Heart right ventricle (tissue), 16 donors: ENCODE data around the gene CD3G. TPM values are rescaled to one million over a fixed set of nuclear protein-coding genes. Genes with fewer than 3 reads are reported as not detected.
A peak's percentile ranks its signal among the peaks of the same experiment; 100 is the strongest.

Experiments used
- ATAC-seq, 8 donors: fragments of 200-7000 bp; cut with Tn5 transposase; one replicate each; pipeline ENCODE4 v1.9.1; 2020; ENCODE audit warnings: mild to moderate bottlenecking in 8 of 8, moderate library complexity in 8 of 8, moderate number of reproducible peaks in 1 of 8
- DNase-seq, 2 donors: peaks; one replicate each; pipeline ENCODE4 v3.0.0-alpha.2; 2020
- H3K27ac ChIP-seq, 10 donors: fragments of 200-600 bp; sonication (generic) in 2 of 10; one replicate each; pipeline versions ENCODE4 v1.5.0 to v1.8.0; 2020 to 2022; ENCODE audit warnings: mild to moderate bottlenecking in 3 of 10
- H3K27me3 ChIP-seq, 7 donors: fragments of 200-600 bp; one replicate each; pipeline ENCODE4 v1.8.0; 2021 to 2022; ENCODE audit warnings: mild to moderate bottlenecking in 2 of 7
- H3K36me3 ChIP-seq, 9 donors: fragments of 200-600 bp; sonication (generic) in 1 of 9; one replicate each; pipeline versions ENCODE4 v1.5.0 to v1.8.0; 2020 to 2022; ENCODE audit warnings: mild to moderate bottlenecking in 2 of 9
- H3K4me1 ChIP-seq, 9 donors: fragments of 200-600 bp; sonication (generic) in 1 of 9; one replicate each; pipeline versions ENCODE4 v1.5.0 to v1.8.0; 2020 to 2022; ENCODE audit warnings: mild to moderate bottlenecking in 4 of 9
- H3K4me3 ChIP-seq, 10 donors: fragments of 200-600 bp; sonication (generic) in 2 of 10; one replicate each; pipeline versions ENCODE4 v1.5.0 to v1.8.0; 2020 to 2022; ENCODE audit warnings: mild to moderate bottlenecking in 7 of 10, moderate library complexity in 2 of 10
- H3K9me3 ChIP-seq, 11 donors: fragments of 200-600 bp in 10 of 11; sonication (generic) in 2 of 11; one replicate each; pipeline versions ENCODE4 v1.5.0 to v1.8.0; 2013 to 2022; ENCODE audit warnings: mild to moderate bottlenecking in 2 of 11, control low read depth in 1 of 11, moderate library complexity in 1 of 11
- CTCF ChIP-seq, 9 donors: fragments of 200-600 bp; sonication (generic) in 2 of 9; IDR thresholded peaks; one replicate each; pipeline versions ENCODE4 v1.5.0 to v1.8.0; 2021 to 2022; ENCODE audit warnings: antibody characterized with exemption in 9 of 9, mild to moderate bottlenecking in 5 of 9, moderate library complexity in 1 of 9
- WGBS, 2 donors: extraction: QIAGEN DNeasy Blood & Tissue Kit; methylation state at CpG; one replicate each; pipeline ENCODE4 v1.1.7; 2013; ENCODE audit warnings: inconsistent platforms in 1 of 2; 5-methylcytosine and 5-hydroxymethylcytosine counted together
- intact Hi-C, 10 donors: fragments of 100-400 bp; cut with DNase I; formaldehyde crosslinking; loops; one replicate each; pipeline versions ENCODE4 v1.11.1 to v1.14.2; 2022
- long read RNA-seq, 3 donors: library from polyadenylated mRNA; unstranded; transcript quantifications; one replicate each; pipeline ENCODE4 v2.0.0, GENCODE V29; 2020 to 2021
- polyA plus RNA-seq, 2 donors: library from polyadenylated mRNA; stranded (reverse); fragments of 200-250 nt; gene quantifications; one replicate each; pipeline ENCODE4 v1.2.3, GENCODE V29; 2013
- total RNA-seq, 10 donors: library from RNA; stranded (reverse); fragmentation: NEBNext Ultra II Directional in 3 of 10; extraction: Animal tissue kit (Norgen Biotek cat#: 25700) in 3 of 10; gene quantifications; one replicate each; pipeline versions ENCODE4 v1.2.1 to v1.2.4, GENCODE V29; 2021 to 2023
- donor health status: Arrhythmogenic right ventricular cardiomyopathy.
- donor health status: ischemic (EF 13 %, LVEDD 7.1; RV severe dilation, severe dysfunction).
- donor health status: healthy with polysubstance abuse.
- donor health status: DM: no; HTN: yes; CAD: no.
- donor health status: DM: no; HTN: no; CAD: no.
- donor health status: ischemic (EF 25% LVEDD 6.9; RV normal size, moderate dysfunction).
- donor health status: ischemic (EF 25% LVEDD 5.7; RV mildly dilated, moderate dysfunction).
- donor health status: healthy.
- donor health status: DM: yes; HTN: yes; CAD: no.
- donor health status: Ischemic cardiomyopathy.
- donor health status: ischemic (EF 35%, LVEDD 5.7; RV mildly dilated, moderate dysfunction).
- donor health status: nonischemic (EF 11% LVEDD 7.7; RV severe dilation, severe dysfunction).
- donor health status: DM: yes; HTN: yes; CAD: no.
- donor health status: PGD.
- donor health status: ischemic (EF 29% LVEDD 5.4; RV normal size, mild dysfunction).
- donor health status: nonischemic (EF 23%, LVEDD 6.1; RV moderate dilation, normal function).

CD3G gene
- total RNA-seq, result 1 to 10 TPM in 1 of 10 donors, under 1 TPM in 5, not detected in 4; 0.21 to 5.7 (median 0.41) TPM
- polyA plus RNA-seq, result under 1 TPM in 1 of 2 donors, not detected in 1; 0.06 TPM
- long read RNA-seq, donor 1, result 0 reads
- long read RNA-seq, donor 2, result 0 reads
- long read RNA-seq, donor 3, result 0 reads

- ATAC-seq (peak in 1 of 8 donors; percentile 42), DNase-seq (no peak)
- WGBS, 2 donors, result 71 to 77% methylated on average over 6 of the region's 6 CpGs
- Histone ChIP-seq H3K27me3 (peaks cover 0 to 40% (median under 1%) of the 10 kb centered on the region in 7 donors), H3K4me1 (no peaks in the 10 kb centered on the region), H3K27ac (peak within 1 kb of the TSS in 1 of 10 donors; percentile 83), H3K4me3 (peak within 1 kb of the TSS in 1 of 10 donors; percentile 48), H3K9me3 (no peaks in the 10 kb centered on the region), H3K36me3 (no peaks in the 10 kb centered on the region)
- intact Hi-C loops, result no loop called here
- TF ChIP-seq CTCF (IDR thresholded peaks at IDR 0.05), result no peak
These were observed at the start of gene CD3G for GRCh38 chr11:118343981-118344515. CD3G (plus strand) TSS chr11:118344344; CDS start chr11:118344424, 80 bp downstream.

- Histone ChIP-seq H3K27me3 (peaks cover 0 to 6% (median 0%) of the 10 kb centered on the region in 7 donors), H3K4me3 (no peak overlapping the region), H3K4me1 (no peaks in the 10 kb centered on the region), H3K9me3 (no peaks in the 10 kb centered on the region), H3K36me3 (no peaks in the 10 kb centered on the region), H3K27ac (no peak overlapping the region)
- 54 to 68% methylated on average over 5 of the region's 5 CpGs for WGBS, 2 donors
- DNase-seq (no peak), ATAC-seq (no peak)
- intact Hi-C loops, result loop anchor here in 6 of 10 donors (5.0 to 10.0 kb wide), 5 partner anchors 52 to 192 kb away; partner anchors contain the start of gene UBE4A (in 1 of the 6)
- no peak for TF ChIP-seq CTCF (IDR thresholded peaks at IDR 0.05)
These were observed 48.9 kb upstream of the CD3G start for GRCh38 chr11:118295199-118295598.

- Histone ChIP-seq H3K4me3 (no peak overlapping the region), H3K27me3 (peaks cover 0 to 6% (median 0%) of the 10 kb centered on the region in 7 donors), H3K4me1 (no peaks in the 10 kb centered on the region), H3K9me3 (no peaks in the 10 kb centered on the region), H3K36me3 (no peaks in the 10 kb centered on the region), H3K27ac (no peak overlapping the region)
- ATAC-seq (peak in 1 of 8 donors; percentile 29), DNase-seq (no peak)
- intact Hi-C loops, result loop anchor here in 6 of 10 donors (5.0 to 10.0 kb wide), 5 partner anchors 51 to 191 kb away; partner anchors contain the start of gene UBE4A (in 1 of the 6)
- 54 to 74% methylated on average over 3 of the region's 3 CpGs for WGBS, 2 donors
- peak in 8 of 9 donors; percentile 10 to 68 (median 59) for TF ChIP-seq CTCF (IDR thresholded peaks at IDR 0.05)
These were observed 48.2 kb upstream of the CD3G start for GRCh38 chr11:118295815-118296454.

- no peaks in the 10 kb centered on the region for H3K36me3 ChIP-seq
- intact Hi-C loops, result loop anchor here in 2 of 10 donors (5.0 to 10.0 kb wide), 3 partner anchors 46 to 183 kb away; no protein-coding TSS in a partner anchor
- TF ChIP-seq CTCF (IDR thresholded peaks at IDR 0.05), result no peak
- no peaks in the 10 kb centered on the region for H3K9me3 ChIP-seq
- no peak for ATAC-seq
- H3K27me3 ChIP-seq, result peaks cover 0 to 25% (median 9%) of the 10 kb centered on the region in 7 donors
- no peak overlapping the region for H3K4me3 ChIP-seq
- 61 to 72% methylated on average over 8 of the region's 8 CpGs for WGBS, 2 donors
- DNase-seq, result no peak
- no peak overlapping the region for H3K27ac ChIP-seq
- no peaks in the 10 kb centered on the region for H3K4me1 ChIP-seq
These were observed 42.4 kb upstream of the CD3G start for GRCh38 chr11:118301600-118302195.
